Stimulated activated naive CD4-positive, alpha-beta T cell (primary cell): ENCODE data around the gene ENO2.
A peak's percentile ranks its signal among the peaks of the same experiment; 100 is the strongest.

Experiments
- DNase-seq, 6 experiments: peaks; one replicate each; lab custom pipeline; 2025; lab: John Stamatoyannopoulos, UW

Gene ENO2

GRCh38 chr12:6960593-6961277, 46.4 kb downstream of the ENO2 start:
- peak in 1 of 6 experiments; percentile 51 for DNase-seq

GRCh38 chr12:6961278-6961694, 46.9 kb downstream of the ENO2 start:
- DNase-seq, result peak; percentile 67 to 85 (median 76)

GRCh38 chr12:6961695-6962284, 47.4 kb downstream of the ENO2 start:
- peak in 2 of 6 experiments; percentile 49 to 67 for DNase-seq

GRCh38 chr12:6962285-6963015, 48.1 kb downstream of the ENO2 start:
- DNase-seq, result no peak

- DNase-seq, result no peak
Measured at GRCh38 chr12:6963016-6963731, 48.8 kb downstream of the ENO2 start.

- no peak for DNase-seq
Measured at GRCh38 chr12:6963791-6964413, 49.5 kb downstream of the ENO2 start.

GRCh38 chr12:6964605-6965025, 50.2 kb downstream of the ENO2 start:
- DNase-seq, result no peak

GRCh38 chr12:6965026-6965661, 50.8 kb downstream of the ENO2 start:
- peak; percentile 73 to 91 (median 84) for DNase-seq

GRCh38 chr12:6965714-6966113, 51.3 kb downstream of the ENO2 start:
- no peak for DNase-seq

GRCh38 chr12:6966351-6966750, 52.0 kb downstream of the ENO2 start:
- DNase-seq, result no peak

- DNase-seq, result no peak
Measured at GRCh38 chr12:6967651-6968100, 53.3 kb downstream of the ENO2 start.

GRCh38 chr12:6968426-6968825, 54.0 kb downstream of the ENO2 start:
- no peak for DNase-seq

- peak in 1 of 6 experiments; percentile 51 for DNase-seq
Measured at GRCh38 chr12:6970096-6970527, 55.7 kb downstream of the ENO2 start.
